ENCODE results near the gene LRRC49. TPM values are rescaled to one million over a fixed set of nuclear protein-coding genes. Genes with fewer than 3 reads are reported as not detected.

LRRC49 gene
- total RNA-seq, 1 experiment from 2014 or later, result 7.4 TPM

GRCh38 chr15:71057581-71057980 lies 165.0 kb downstream of the LRRC49 start:
- H3K27ac ChIP-seq (ENCODE audit: low read depth, low read length), result no peak overlapping the region
- peaks cover 0 to 3% of the 10 kb centered on the region in 2 experiments; a peak in 1 of 4 replicates for H3K9me3 ChIP-seq (ENCODE audit: control insufficient read depth in 1 of 2, insufficient read depth in 1 of 2, low read depth in 1 of 2, low read length in 2 of 2)
- BruUV-seq (replicated peaks), result no TSS peak
- H3K27me3 ChIP-seq (ENCODE audit: insufficient read depth, low read length), result no peaks in the 10 kb centered on the region
- no peaks in the 10 kb centered on the region for H3K79me2 ChIP-seq (ENCODE audit: insufficient read depth, low read length)
- no peaks in the 10 kb centered on the region for H3K9me2 ChIP-seq (ENCODE audit: insufficient read depth)
- H3K9ac ChIP-seq (ENCODE audit: low read length), result no peak overlapping the region
- ATAC-seq, result no peak
- intact Hi-C loops (cut with micrococcal nuclease), result no loop called here
- no peak overlapping the region for H2AFZ ChIP-seq (ENCODE audit: low read depth, low read length, poor library complexity, severe bottlenecking)
- TF ChIP-seq ELF1 (IDR thresholded peaks at IDR 0.05; ENCODE audit: borderline replicate concordance, low read depth), result no peak
- TF ChIP-seq RAD21 (IDR thresholded peaks at IDR 0.05; ENCODE audit: low read depth), result no peak
- TF ChIP-seq CTCF (IDR thresholded peaks at IDR 0.05 in 2 of 3, conservative IDR thresholded peaks at IDR 0.05 in 1 of 3; ENCODE audit: borderline replicate concordance in 1 of 3, insufficient read depth in 1 of 3, low read depth in 2 of 3, low read length in 2 of 3), result no peak
- no peak for TF ChIP-seq EZH2 (IDR thresholded peaks at IDR 0.05)
- no peak overlapping the region for H3K4me3 ChIP-seq (replicated peaks in 1 of 2; ENCODE audit: low read depth in 1 of 2, low read length in 2 of 2)
- POLR2A ChIA-PET, result no interaction called here
- DNase-seq (ENCODE audit: low read depth, low spot score), result no peak
- RAD21 ChIA-PET (ENCODE audit: low non-redundant PET in 1 of 2, low total read pairs in 2 of 2, uncharacterized antibody in 2 of 2, unreplicated experiment in 2 of 2), result no interaction called here
- H4K20me1 ChIP-seq (ENCODE audit: insufficient read depth), result no peaks in the 10 kb centered on the region
- no peaks in the 10 kb centered on the region for H3K36me3 ChIP-seq (ENCODE audit: control insufficient read depth in 1 of 2, insufficient read depth in 2 of 2, low read length in 2 of 2)
- no peak overlapping the region for H3K4me2 ChIP-seq (ENCODE audit: low read length)
- CTCF ChIA-PET, result no interaction called here
- H3K4me1 ChIP-seq (ENCODE audit: control insufficient read depth in 1 of 2, insufficient read depth in 2 of 2, low read length in 2 of 2), result peaks cover 0 to 4% of the 10 kb centered on the region in 2 experiments; a peak in 2 of 4 replicates

- no peaks in the 10 kb centered on the region for H3K4me1 ChIP-seq (ENCODE audit: control insufficient read depth in 1 of 2, insufficient read depth in 2 of 2, low read length in 2 of 2)
- no peaks in the 10 kb centered on the region for H3K79me2 ChIP-seq (ENCODE audit: insufficient read depth, low read length)
- H3K4me3 ChIP-seq (replicated peaks in 1 of 2; ENCODE audit: low read depth in 1 of 2, low read length in 2 of 2), result no peak overlapping the region
- POLR2A ChIA-PET, result no interaction called here
- DNase-seq (ENCODE audit: low read depth, low spot score) (no peak), ATAC-seq (no peak)
- H2AFZ ChIP-seq (ENCODE audit: low read depth, low read length, poor library complexity, severe bottlenecking), result no peak overlapping the region
- CTCF ChIA-PET, result no interaction called here
- BruUV-seq (replicated peaks), result no TSS peak
- no peaks in the 10 kb centered on the region for H3K9me2 ChIP-seq (ENCODE audit: insufficient read depth)
- RAD21 ChIA-PET (ENCODE audit: low non-redundant PET in 1 of 2, low total read pairs in 2 of 2, uncharacterized antibody in 2 of 2, unreplicated experiment in 2 of 2), result no interaction called here
- intact Hi-C loops (cut with micrococcal nuclease), result no loop called here
- no peaks in the 10 kb centered on the region for H3K27me3 ChIP-seq (ENCODE audit: insufficient read depth, low read length)
- H3K36me3 ChIP-seq (ENCODE audit: control insufficient read depth in 1 of 2, insufficient read depth in 2 of 2, low read length in 2 of 2), result no peaks in the 10 kb centered on the region
- no peak overlapping the region for H3K27ac ChIP-seq (ENCODE audit: low read depth, low read length)
- H3K9me3 ChIP-seq (ENCODE audit: control insufficient read depth in 1 of 2, insufficient read depth in 1 of 2, low read depth in 1 of 2, low read length in 2 of 2), result peaks cover 0 to 3% of the 10 kb centered on the region in 2 experiments; a peak in 1 of 4 replicates
- no peak overlapping the region for H3K4me2 ChIP-seq (ENCODE audit: low read length)
- H3K9ac ChIP-seq (ENCODE audit: low read length), result no peak overlapping the region
- H4K20me1 ChIP-seq (ENCODE audit: insufficient read depth), result no peaks in the 10 kb centered on the region
- no peak for TF ChIP-seq REST (IDR thresholded peaks at IDR 0.05; ENCODE audit: low read depth)
- no peak for TF ChIP-seq ZNF274 (IDR thresholded peaks at IDR 0.05; ENCODE audit: low read depth, low read length)
- no peak for TF ChIP-seq CTCF (IDR thresholded peaks at IDR 0.05 in 2 of 3, conservative IDR thresholded peaks at IDR 0.05 in 1 of 3; ENCODE audit: borderline replicate concordance in 1 of 3, insufficient read depth in 1 of 3, low read depth in 2 of 3, low read length in 2 of 3)
- no peak for TF ChIP-seq POLR2A (IDR thresholded peaks at IDR 0.05; ENCODE audit: borderline replicate concordance, extremely low read depth, insufficient read depth, insufficient read length)
- no peak for TF ChIP-seq YY1 (IDR thresholded peaks at IDR 0.05; ENCODE audit: extremely low read depth, insufficient replicate concordance, low read depth, low read length)
- no peak for TF ChIP-seq EGR1 (IDR thresholded peaks at IDR 0.05; ENCODE audit: low read depth)
- no peak for TF ChIP-seq SP1 (IDR thresholded peaks at IDR 0.05; ENCODE audit: low read depth)
- TF ChIP-seq ELF1 (IDR thresholded peaks at IDR 0.05; ENCODE audit: borderline replicate concordance, low read depth), result no peak
- no peak for TF ChIP-seq RAD21 (IDR thresholded peaks at IDR 0.05; ENCODE audit: low read depth)
Observed at GRCh38 chr15:71060983-71061382, 168.4 kb downstream of the LRRC49 start.
